NCI-H748 (cell line): Measurements from ENCODE around the gene GABRD.

ENCODE experiments used
- DNase-seq: peaks from one replicate; lab custom pipeline; 2025; ENCODE audit not compliant: unreplicated experiment; lab: John Stamatoyannopoulos, UW

GABRD gene

GRCh38 chr1:2073382-2074230 is 54.5 kb downstream of the GABRD start:
- no peak for DNase-seq

GRCh38 chr1:2074396-2074795 is 55.3 kb downstream of the GABRD start:
- DNase-seq, result no peak

GRCh38 chr1:2074944-2075740 is 56.0 kb downstream of the GABRD start:
- no peak for DNase-seq

GRCh38 chr1:2076826-2077225 is 57.7 kb downstream of the GABRD start:
- no peak for DNase-seq

GRCh38 chr1:2078170-2078569 is 59.0 kb downstream of the GABRD start:
- DNase-seq, result no peak

GRCh38 chr1:2079396-2080085 is 60.4 kb downstream of the GABRD start:
- no peak for DNase-seq

- no peak for DNase-seq
Measured at GRCh38 chr1:2080140-2080539, 61.0 kb downstream of the GABRD start.
